HG02885 (cell line): ENCODE measurements around the gene DLGAP1.
A peak's percentile ranks its signal among the peaks of the same experiment; 100 is the strongest.
"Not testable (repeated sequence)": the region's sequence is repeated elsewhere in the genome, so short reads cannot be mapped to it uniquely, and the experiment has no call there.

ENCODE experiments used
- ATAC-seq: cut with Tn5 transposase; IDR thresholded peaks from one replicate; pipeline ENCODE4 v1.9.1; 2021; ENCODE audit warnings: mild to moderate bottlenecking; ENCODE audit not compliant: unreplicated experiment, poor library complexity

Gene DLGAP1

DNA sequence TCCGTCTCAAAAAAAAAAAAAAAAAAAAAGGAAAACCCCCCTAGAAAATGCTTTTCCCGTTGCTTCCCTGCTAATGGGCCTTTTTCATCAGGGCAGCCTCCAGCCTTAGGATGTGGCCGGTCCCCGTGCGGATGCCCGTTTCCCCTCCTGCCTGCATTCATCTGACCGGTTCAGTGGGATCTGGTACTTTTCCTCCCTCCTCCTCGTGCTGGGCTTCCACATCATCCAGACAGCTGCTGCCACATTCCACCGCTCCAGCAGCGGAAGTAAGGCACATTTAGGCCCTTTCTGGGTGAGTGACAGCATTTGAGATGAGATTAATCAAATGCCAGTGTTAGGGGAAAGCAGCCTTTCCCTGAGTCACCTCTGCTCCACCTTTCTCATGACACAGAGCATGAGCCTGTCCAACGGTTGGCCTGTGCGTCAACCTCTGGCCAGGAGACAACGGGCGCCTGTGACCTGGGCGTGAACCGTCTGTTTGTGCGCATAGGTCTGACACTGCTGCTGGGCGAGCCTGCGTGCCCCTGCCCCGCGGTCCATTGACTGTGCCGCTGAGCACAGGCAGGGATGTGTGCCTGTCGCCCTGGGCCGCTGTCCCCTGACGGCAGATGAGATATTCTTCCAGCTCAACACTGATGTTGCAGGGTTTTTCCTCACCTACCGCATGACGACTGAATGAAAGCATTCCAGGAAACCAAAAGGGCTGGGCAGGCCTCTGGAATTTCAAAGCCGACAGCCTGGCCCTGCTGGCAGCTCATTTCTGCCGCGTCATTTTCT lies 831.1 kb downstream of the DLGAP1 start:
- ATAC-seq = no peak

GRCh38 chr18:3620146-3621119 lies 834.7 kb downstream of the DLGAP1 start:
- ATAC-seq = no peak

DNA sequence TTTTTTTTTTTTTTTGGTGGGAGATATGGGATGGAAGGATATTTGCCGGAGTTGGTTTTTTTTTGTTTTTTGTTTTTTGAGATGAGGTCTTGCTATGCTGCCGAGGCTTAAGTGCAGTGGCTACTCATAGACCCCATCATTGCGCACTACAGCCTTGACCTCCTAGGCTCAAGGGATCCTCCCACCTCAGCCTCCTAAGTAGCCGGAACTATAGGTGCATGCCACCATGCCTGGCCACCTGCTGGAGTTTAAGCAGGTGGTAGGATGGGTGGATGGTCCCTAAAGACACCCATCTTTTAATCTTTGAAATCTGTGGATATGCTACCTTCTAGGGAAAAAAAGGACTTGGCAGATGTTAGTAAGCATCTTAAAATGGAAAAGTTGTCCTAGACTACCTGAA lies 835.4 kb downstream of the DLGAP1 start:
- no peak for ATAC-seq

DNA sequence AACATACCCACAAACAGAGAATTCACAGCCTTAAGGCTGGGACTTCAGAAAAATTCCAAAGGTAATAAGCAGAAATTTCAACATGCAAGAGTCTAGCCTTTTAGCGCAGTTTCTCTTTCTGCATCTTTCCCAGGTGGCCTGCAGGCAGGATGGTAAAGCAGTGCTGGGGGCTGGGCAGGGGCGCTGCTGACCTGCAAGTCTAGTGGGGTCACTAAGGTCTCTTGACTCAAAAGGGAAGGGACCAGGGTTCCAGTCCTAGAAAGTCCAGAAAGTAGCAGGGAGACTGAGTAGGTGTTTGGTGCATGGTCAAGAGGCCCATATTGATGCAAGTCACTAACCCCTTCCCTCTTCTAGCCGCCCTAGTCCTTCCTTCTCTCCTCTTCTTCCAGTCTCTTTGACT lies 835.9 kb downstream of the DLGAP1 start:
- no peak for ATAC-seq

- no peak for ATAC-seq
These were observed 838.4 kb downstream of the DLGAP1 start for GRCh38 chr18:3616744-3617143.

GRCh38 chr18:3616142-3616541 lies 839.0 kb downstream of the DLGAP1 start:
- no peak for ATAC-seq

- no peak for ATAC-seq
These were observed 839.6 kb downstream of the DLGAP1 start for GRCh38 chr18:3615374-3615985.

DNA sequence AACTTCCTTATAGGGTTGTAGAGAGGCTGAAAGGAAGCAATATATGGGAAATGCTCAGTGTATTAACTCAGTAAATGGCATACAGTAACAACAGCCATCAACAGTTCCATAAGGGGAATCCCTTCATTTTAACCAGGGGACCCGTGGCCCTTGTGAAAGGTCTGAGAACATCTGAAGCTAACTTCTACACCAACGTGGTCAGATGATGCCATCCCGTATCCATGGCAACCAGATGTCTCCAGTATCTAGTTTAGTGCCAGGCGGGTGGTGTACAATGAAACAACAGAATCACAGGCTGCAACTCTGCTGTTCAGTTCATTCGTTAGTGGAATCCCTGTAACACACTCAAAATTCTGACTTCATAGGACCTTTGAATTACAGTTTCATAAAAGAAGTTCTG lies 842.8 kb downstream of the DLGAP1 start:
- no peak for ATAC-seq

- no peak for ATAC-seq
These were observed 843.6 kb downstream of the DLGAP1 start for GRCh38 chr18:3611313-3612090.

DNA sequence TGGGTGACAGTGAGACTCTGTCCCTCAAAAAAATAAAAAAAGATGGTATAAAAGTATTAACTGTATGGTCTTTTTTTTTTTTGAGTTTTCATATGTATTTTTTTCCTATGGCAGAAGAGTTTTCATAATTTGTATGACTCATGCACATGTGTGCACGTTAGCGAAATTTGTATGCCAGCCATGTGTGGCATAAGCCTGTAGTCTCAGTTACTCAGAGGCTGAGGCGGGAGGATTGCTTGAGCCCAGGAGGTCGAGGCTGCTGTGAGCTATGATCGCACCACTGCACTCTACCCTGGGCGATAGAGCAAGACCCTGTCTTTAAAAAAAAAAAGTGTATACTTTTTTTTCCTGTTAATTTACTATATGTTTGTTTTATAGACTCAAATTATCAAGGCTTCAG lies 844.3 kb downstream of the DLGAP1 start:
- ATAC-seq = no peak

DNA sequence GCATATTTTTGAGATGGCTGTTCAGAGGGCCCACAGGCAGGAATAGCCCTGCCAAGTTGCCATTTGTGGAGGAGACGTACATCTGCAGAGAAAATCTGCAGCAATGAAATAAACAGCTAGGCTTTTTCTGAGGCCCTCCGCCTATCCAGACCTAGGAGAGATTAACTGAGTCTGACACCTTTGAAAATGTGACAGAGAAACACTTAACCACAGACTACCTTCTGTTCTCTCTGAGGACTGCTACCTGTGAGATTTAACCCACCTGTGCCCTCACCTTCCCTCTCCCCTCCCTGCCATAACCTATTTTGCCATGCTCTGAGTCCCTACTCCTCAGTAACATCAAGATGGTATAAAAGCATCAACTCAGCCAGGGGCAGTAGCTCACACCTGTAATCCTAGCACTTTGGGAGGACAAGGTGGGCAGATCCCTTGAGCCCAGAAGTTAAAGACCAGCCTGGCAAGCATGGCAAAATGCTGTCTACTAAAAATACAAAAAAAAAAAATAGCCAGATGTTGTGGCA lies 844.9 kb downstream of the DLGAP1 start:
- no peak for ATAC-seq

DNA sequence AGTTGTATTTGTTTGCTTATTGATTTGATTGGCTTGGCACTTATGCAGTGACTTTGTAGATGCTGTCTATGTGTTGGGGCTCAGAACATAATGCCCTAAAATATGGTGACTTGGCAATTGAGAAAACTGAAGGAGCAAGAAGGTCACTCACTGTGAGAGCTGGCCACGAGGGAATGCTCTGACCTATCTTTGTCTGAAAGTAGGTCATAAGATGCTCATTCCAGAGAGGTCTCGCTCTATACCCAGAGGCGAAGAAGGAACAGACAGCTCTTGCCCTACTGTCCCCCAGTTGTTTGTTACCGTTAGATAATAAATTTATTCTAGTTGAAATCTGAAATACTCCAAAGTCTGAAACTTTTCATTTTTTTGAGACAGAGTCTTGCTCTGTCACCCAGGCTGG lies 846.6 kb downstream of the DLGAP1 start:
- no peak for ATAC-seq

- ATAC-seq = not testable (repeated sequence)
These were observed 847.0 kb downstream of the DLGAP1 start for GRCh38 chr18:3608099-3608453.

GRCh38 chr18:3607309-3608098 lies 847.6 kb downstream of the DLGAP1 start:
- no peak for ATAC-seq

DNA sequence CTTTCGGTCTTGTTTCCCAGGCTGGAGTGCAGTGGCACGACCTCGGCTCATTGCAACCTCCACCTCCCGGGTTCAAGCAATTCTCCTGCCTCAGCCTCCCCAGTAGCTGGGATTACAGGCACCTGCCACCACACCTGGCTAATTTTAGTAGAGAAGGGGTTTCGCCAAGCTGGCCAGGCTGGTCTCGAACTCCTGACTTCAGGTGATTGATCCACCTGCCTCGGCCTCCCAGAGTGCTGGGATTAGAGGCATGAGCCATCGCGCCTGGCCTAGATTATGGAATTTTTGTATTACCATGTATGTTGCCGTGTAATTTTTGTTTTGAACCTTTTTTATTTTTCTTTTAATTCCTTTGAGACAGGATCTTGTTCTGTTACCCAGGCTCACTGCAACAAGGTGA lies 848.2 kb downstream of the DLGAP1 start:
- ATAC-seq = not testable (repeated sequence)

- ATAC-seq = no peak
These were observed 849.1 kb downstream of the DLGAP1 start for GRCh38 chr18:3605954-3606443.

GRCh38 chr18:3605486-3605952 lies 849.6 kb downstream of the DLGAP1 start:
- no peak for ATAC-seq

- peak; percentile 90 for ATAC-seq
These were observed 850.4 kb downstream of the DLGAP1 start for GRCh38 chr18:3604498-3605408.
